Gastroesophageal sphincter (tissue), 4 donors: ENCODE results near the gene NKD1. TPM values are rescaled to one million over a fixed set of nuclear protein-coding genes. Genes with fewer than 3 reads are reported as not detected.

Source experiments
- ATAC-seq: fragments of 150-250 bp; one replicate; pipeline ENCODE4 v1.9.1; 2016; ENCODE audit warnings: mild to moderate bottlenecking, moderate library complexity
- H3K27ac ChIP-seq, 4 donors: fragments of 200-600 bp; sonication (generic) in 3 of 4; 1 replicate in 3 of 4; 2 replicates in 1 of 4; pipeline ENCODE4 v1.5.1; 2016 to 2019
- H3K27me3 ChIP-seq: fragments of 200-600 bp; sonication (generic); one replicate; pipeline ENCODE4 v1.5.1; 2019
- H3K36me3 ChIP-seq, 2 donors: fragments of 200-600 bp; sonication (generic); one replicate each; pipeline ENCODE4 v1.5.1; 2019; ENCODE audit warnings: control low read depth in 1 of 2
- H3K4me1 ChIP-seq, 3 donors: fragments of 200-600 bp; sonication (generic); 1 replicate in 2 of 3; 2 replicates in 1 of 3; pipeline ENCODE4 v1.5.1; 2016 to 2019; ENCODE audit warnings: control low read depth in 2 of 3
- H3K4me3 ChIP-seq, 2 donors: fragments of 200-600 bp; sonication (generic); one replicate each; pipeline ENCODE4 v1.5.1; 2019; ENCODE audit warnings: mild to moderate bottlenecking in 1 of 2, moderate library complexity in 1 of 2
- H3K9me3 ChIP-seq, 3 donors: fragments of 200-600 bp; sonication (generic); one replicate each; pipeline ENCODE4 v1.5.1; 2017 to 2019; ENCODE audit warnings: control low read depth in 2 of 3
- EP300 ChIP-seq: sonication (generic); formaldehyde crosslinking; IDR thresholded peaks from one replicate; pipeline ENCODE4 v1.6.1; 2017; ENCODE audit warnings: antibody characterized with exemption, mild to moderate bottlenecking
- POLR2A ChIP-seq, 2 donors: fragments of 450-650 bp; IDR thresholded peaks; one replicate each; pipeline ENCODE4 v1.6.1; 2017; ENCODE audit warnings: antibody characterized with exemption in 2 of 2, mild to moderate bottlenecking in 2 of 2, moderate library complexity in 1 of 2
- POLR2AphosphoS5 ChIP-seq: sonication (generic); formaldehyde crosslinking; IDR thresholded peaks from one replicate; pipeline ENCODE4 v1.6.1; 2017; ENCODE audit warnings: antibody characterized with exemption
- WGBS, 2 donors: methylation state at CpG; one replicate each; pipeline ENCODE4 v1.1.5; 2018; ENCODE audit warnings: low coverage in 1 of 2; 5-methylcytosine and 5-hydroxymethylcytosine counted together
- total RNA-seq, 4 donors: library from RNA; depleted of rRNA; stranded (reverse); fragments of >200 nt; gene quantifications; one replicate each; pipeline ENCODE4 v1.1.0, GENCODE V29; 2016
- TF ChIP-seq, protein P1 (sequence below), 4 experiments: fragments of 200-600 bp in 2 of 4; fragments of 450-650 bp in 2 of 4; sonication (generic) in 1 of 4; IDR thresholded peaks; one replicate each; pipeline ENCODE4 v1.5.1; 2017 to 2019; ENCODE audit warnings: antibody characterized with exemption in 4 of 4, mild to moderate bottlenecking in 2 of 4, moderate library complexity in 2 of 4

Gene NKD1
- total RNA-seq, 4 donors from 2014 or later: 27.7 to 69.2 (median 48.7) TPM

DNA sequence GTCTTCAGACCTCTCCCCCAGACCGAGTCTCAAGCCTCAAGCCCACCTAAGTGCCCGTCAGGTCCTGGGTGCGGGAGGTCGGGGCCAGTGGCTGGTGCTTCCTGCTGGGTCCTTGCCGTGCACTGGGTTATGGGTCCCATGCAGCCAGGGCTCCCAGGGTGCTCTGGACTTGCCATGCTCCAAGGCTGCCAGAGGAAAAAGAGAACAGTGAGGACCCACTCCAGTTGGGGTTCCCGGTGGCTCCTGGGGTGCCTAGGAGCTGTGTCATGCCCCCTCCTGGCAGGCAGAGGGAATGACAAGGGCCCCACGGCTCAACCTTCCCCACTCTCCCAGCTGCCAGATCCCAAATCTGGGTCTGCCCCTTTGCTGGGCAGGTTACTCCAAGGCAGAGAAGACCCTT, 129.2 kb downstream of the NKD1 start:
- no CpG with 5 or more reads among the region's 7 CpGs for WGBS, 2 donors
- H3K4me1 ChIP-seq: no peaks in the 10 kb centered on the region
- no peak for ATAC-seq

DNA sequence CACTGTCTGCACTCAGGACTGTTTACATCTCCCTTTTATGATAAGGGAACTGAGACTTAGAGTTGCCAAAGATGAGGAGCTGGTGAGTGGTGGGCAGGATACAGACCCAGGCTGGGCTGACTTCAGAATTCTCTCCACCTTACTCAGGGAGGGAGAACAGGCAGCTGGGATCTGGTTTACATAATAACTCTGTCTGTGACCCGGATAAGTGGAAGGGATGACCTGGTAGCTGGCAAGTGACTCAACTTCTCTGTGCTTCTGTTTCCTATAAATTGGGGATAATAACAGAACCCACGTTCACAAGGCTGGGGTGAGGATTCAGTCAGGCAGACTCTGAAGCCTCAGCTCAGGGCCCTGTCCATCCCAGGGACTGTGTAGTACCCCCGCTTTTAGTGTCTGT, 130.3 kb downstream of the NKD1 start:
- Histone ChIP-seq H3K4me3 (no peak overlapping the region), H3K27ac (no peak overlapping the region), H3K9me3 (peaks cover 0 to 5% (median 0%) of the 10 kb centered on the region in 3 donors), H3K4me1 (no peaks in the 10 kb centered on the region), H3K27me3 (peaks cover 5% of the 10 kb centered on the region), H3K36me3 (peaks cover 0 to 8% of the 10 kb centered on the region in 2 donors)
- WGBS, 2 donors: 20% methylated on average over 2 of the region's 3 CpGs; no CpG with 5 or more reads in 1 of the 2 donors
- TF ChIP-seq POLR2A (IDR thresholded peaks at IDR 0.05): no peak
- TF ChIP-seq POLR2AphosphoS5: no peak
- TF ChIP-seq EP300: no peak
- TF ChIP-seq, protein P1, sequence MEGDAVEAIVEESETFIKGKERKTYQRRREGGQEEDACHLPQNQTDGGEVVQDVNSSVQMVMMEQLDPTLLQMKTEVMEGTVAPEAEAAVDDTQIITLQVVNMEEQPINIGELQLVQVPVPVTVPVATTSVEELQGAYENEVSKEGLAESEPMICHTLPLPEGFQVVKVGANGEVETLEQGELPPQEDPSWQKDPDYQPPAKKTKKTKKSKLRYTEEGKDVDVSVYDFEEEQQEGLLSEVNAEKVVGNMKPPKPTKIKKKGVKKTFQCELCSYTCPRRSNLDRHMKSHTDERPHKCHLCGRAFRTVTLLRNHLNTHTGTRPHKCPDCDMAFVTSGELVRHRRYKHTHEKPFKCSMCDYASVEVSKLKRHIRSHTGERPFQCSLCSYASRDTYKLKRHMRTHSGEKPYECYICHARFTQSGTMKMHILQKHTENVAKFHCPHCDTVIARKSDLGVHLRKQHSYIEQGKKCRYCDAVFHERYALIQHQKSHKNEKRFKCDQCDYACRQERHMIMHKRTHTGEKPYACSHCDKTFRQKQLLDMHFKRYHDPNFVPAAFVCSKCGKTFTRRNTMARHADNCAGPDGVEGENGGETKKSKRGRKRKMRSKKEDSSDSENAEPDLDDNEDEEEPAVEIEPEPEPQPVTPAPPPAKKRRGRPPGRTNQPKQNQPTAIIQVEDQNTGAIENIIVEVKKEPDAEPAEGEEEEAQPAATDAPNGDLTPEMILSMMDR (IDR thresholded peaks at IDR 0.05): no peak
- no peak for ATAC-seq

More for the DNA sequence above, 129.2 kb downstream of the NKD1 start:
- H3K36me3 ChIP-seq: peaks cover 0 to 12% of the 10 kb centered on the region in 2 donors
- no peak for TF ChIP-seq EP300
- TF ChIP-seq, protein P1 (IDR thresholded peaks at IDR 0.05): peak in 1 of 4 experiments; percentile 27
- TF ChIP-seq POLR2A (IDR thresholded peaks at IDR 0.05): no peak
- no peak overlapping the region for H3K4me3 ChIP-seq
- peaks cover 0 to 17% (median 0%) of the 10 kb centered on the region in 3 donors for H3K9me3 ChIP-seq
- peaks cover 7% of the 10 kb centered on the region for H3K27me3 ChIP-seq
- H3K27ac ChIP-seq: no peak overlapping the region

DNA sequence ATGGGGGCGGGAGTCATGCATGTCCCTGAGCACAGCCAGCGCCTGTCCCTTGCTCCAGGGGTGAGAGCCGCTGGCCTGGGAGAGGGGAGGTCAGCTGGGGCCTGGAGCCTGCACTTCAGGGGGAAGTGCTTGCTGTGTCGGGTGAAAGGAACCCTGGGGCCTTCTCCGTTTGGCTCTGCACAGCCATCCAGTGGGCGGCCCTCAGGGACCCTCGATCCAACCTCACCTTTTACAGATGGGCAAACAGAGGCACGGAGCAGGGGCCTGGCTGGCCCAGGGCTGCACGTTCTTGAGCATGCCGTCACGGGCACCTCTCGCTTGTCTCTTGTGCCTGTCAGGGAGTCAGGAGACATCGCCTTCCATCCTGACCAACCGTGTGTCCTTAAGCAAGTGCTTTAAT, 131.1 kb downstream of the NKD1 start:
- H3K4me3 ChIP-seq: no peak overlapping the region
- no peaks in the 10 kb centered on the region for H3K27me3 ChIP-seq
- no peak overlapping the region for H3K27ac ChIP-seq
- no peak for ATAC-seq
- H3K9me3 ChIP-seq: no peaks in the 10 kb centered on the region
- 40 to 76% methylated on average over 1 to 2 of the region's 14 CpGs for WGBS, 2 donors
- no peaks in the 10 kb centered on the region for H3K4me1 ChIP-seq
- H3K36me3 ChIP-seq: peaks cover 0 to 1% of the 10 kb centered on the region in 2 donors
- no peak for TF ChIP-seq POLR2A (IDR thresholded peaks at IDR 0.05)
- no peak for TF ChIP-seq POLR2AphosphoS5
- TF ChIP-seq, protein P1 (IDR thresholded peaks at IDR 0.05): no peak
- no peak for TF ChIP-seq EP300

DNA sequence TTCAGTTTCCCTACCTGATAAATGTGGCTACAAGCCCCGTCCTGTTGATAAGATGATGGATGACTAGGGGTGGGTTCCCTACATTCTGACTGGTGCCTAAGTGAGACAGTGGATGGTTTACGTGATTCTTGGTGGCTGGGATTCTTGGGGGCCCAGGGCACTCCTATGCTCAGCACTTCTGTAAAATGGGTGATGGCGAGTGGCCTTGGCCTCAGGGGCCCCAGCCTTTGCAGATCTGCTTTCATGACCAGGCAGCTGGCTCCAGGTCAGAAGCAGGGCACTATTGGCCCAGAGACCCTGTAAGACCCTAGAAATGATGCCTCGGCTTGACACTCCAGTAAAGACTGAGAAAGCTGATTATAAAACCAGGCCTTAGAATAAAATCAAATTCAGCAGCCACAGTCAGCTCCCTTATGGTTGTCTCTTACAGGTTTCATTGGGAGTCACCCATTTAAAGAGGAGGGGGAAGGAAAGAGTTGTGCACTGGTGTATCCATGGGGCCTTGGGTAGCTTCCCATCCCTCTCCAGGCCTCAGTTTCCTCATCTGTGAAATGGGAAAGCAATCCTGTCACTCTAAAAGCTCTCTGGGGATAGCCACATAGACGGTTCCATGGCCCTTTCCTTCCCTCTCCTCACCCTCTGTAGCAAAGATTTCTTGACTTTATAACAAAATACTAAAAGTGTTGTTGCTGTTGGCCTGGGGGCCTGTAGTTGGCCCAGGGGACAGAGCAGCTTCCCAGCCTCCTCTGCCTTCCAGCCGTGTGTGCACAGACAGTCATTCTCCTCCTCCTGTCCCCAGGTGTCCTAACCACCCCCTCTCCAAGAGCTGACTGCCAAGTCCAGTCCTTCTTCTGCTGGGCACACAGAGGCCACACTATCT, 131.7 kb downstream of the NKD1 start:
- Histone ChIP-seq H3K27ac (no peak overlapping the region), H3K9me3 (no peaks in the 10 kb centered on the region), H3K4me1 (no peaks in the 10 kb centered on the region), H3K27me3 (no peaks in the 10 kb centered on the region), H3K4me3 (peak overlapping the region in 1 of 2 donors; percentile 38), H3K36me3 (no peaks in the 10 kb centered on the region)
- no peak for ATAC-seq
- 76 to 89% methylated on average over 2 to 4 of the region's 6 CpGs for WGBS, 2 donors
- TF ChIP-seq, protein P1 (IDR thresholded peaks at IDR 0.05): no peak
- TF ChIP-seq EP300: no peak
- no peak for TF ChIP-seq POLR2A (IDR thresholded peaks at IDR 0.05)
- TF ChIP-seq POLR2AphosphoS5: no peak

DNA sequence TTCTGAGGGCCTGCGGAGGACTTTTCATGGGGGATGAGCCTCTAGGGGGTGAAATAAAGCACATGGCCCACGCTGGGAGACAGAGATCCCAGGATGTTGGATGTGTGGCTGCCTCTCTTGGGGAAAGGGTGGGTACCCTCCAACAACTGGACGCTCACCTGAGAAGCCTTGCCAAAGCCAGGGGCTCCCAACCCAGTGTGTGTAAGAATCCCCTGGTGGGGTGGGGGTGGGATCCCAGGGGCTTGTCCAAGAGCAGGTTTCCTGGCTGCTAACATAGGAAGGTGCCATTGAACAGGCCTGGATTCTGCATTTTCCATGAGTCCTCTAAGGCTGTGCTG, 132.3 kb downstream of the NKD1 start:
- Histone ChIP-seq H3K27ac (no peak overlapping the region), H3K4me3 (peak overlapping the region in 1 of 2 donors; percentile 38), H3K27me3 (no peaks in the 10 kb centered on the region), H3K9me3 (no peaks in the 10 kb centered on the region), H3K36me3 (no peaks in the 10 kb centered on the region), H3K4me1 (no peaks in the 10 kb centered on the region)
- TF ChIP-seq POLR2AphosphoS5 (no peak), EP300 (no peak), POLR2A (IDR thresholded peaks at IDR 0.05) (no peak)
- TF ChIP-seq, protein P1 (IDR thresholded peaks at IDR 0.05): no peak
- ATAC-seq: no peak
- no CpG with 5 or more reads among the region's 3 CpGs for WGBS, 2 donors
